Peyer's patch (tissue), 4 donors: ENCODE measurements around the gene RNF145. TPM values are rescaled to one million over a fixed set of nuclear protein-coding genes. Genes with fewer than 3 reads are reported as not detected.

Source experiments
- DNase-seq, 3 donors: peaks; one replicate each; pipeline ENCODE4 v3.0.0-alpha.2; 2017 to 2019
- H3K27ac ChIP-seq, 4 donors: fragments of 200-600 bp; sonication (generic); one replicate each; pipeline ENCODE4 v1.5.1; 2016 to 2019
- H3K27me3 ChIP-seq, 2 donors: fragments of 200-600 bp; sonication (generic); one replicate each; pipeline ENCODE4 v1.5.1; 2019
- H3K36me3 ChIP-seq, 3 donors: fragments of 200-600 bp; sonication (generic); one replicate each; pipeline ENCODE4 v1.5.1; 2016 to 2019
- H3K4me1 ChIP-seq, 4 donors: fragments of 200-600 bp; sonication (generic); one replicate each; pipeline ENCODE4 v1.5.1; 2016 to 2019
- H3K4me3 ChIP-seq, 4 donors: fragments of 200-600 bp; sonication (generic); 1 replicate in 3 of 4; 2 replicates in 1 of 4; pipeline ENCODE4 v1.5.1; 2016 to 2019; ENCODE audit warnings: mild to moderate bottlenecking in 1 of 4
- H3K9me3 ChIP-seq, 4 donors: fragments of 200-600 bp; sonication (generic); one replicate each; pipeline ENCODE4 v1.5.1; 2016 to 2019; ENCODE audit warnings: mild to moderate bottlenecking in 1 of 4
- POLR2A ChIP-seq, 2 donors: fragments of 450-650 bp; IDR thresholded peaks; one replicate each; pipeline ENCODE4 v1.5.1; 2017; ENCODE audit warnings: antibody characterized with exemption in 2 of 2, mild to moderate bottlenecking in 2 of 2, moderate library complexity in 2 of 2
- total RNA-seq, 4 donors: library from RNA; depleted of rRNA; stranded (reverse); fragments of >200 nt; gene quantifications; one replicate each; pipeline ENCODE4 v1.1.0, GENCODE V29; 2016
- TF ChIP-seq, protein P1 (sequence below), 6 experiments: fragments of 450-650 bp in 4 of 6; fragments of 200-600 bp in 2 of 6; sonication (generic) in 1 of 6; IDR thresholded peaks; one replicate each; pipeline ENCODE4 v1.5.1; 2017 to 2019; ENCODE audit warnings: antibody characterized with exemption in 6 of 6, mild to moderate bottlenecking in 3 of 6, moderate library complexity in 1 of 6

Gene RNF145
- total RNA-seq, 4 donors from 2014 or later: 12.1 to 85.8 (median 23.6) TPM

- TF ChIP-seq, protein P1, sequence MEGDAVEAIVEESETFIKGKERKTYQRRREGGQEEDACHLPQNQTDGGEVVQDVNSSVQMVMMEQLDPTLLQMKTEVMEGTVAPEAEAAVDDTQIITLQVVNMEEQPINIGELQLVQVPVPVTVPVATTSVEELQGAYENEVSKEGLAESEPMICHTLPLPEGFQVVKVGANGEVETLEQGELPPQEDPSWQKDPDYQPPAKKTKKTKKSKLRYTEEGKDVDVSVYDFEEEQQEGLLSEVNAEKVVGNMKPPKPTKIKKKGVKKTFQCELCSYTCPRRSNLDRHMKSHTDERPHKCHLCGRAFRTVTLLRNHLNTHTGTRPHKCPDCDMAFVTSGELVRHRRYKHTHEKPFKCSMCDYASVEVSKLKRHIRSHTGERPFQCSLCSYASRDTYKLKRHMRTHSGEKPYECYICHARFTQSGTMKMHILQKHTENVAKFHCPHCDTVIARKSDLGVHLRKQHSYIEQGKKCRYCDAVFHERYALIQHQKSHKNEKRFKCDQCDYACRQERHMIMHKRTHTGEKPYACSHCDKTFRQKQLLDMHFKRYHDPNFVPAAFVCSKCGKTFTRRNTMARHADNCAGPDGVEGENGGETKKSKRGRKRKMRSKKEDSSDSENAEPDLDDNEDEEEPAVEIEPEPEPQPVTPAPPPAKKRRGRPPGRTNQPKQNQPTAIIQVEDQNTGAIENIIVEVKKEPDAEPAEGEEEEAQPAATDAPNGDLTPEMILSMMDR (IDR thresholded peaks at IDR 0.05): no peak
- TF ChIP-seq POLR2A (IDR thresholded peaks at IDR 0.05): no peak
- Histone ChIP-seq H3K4me1 (peaks cover 0 to 19% (median 0%) of the 10 kb centered on the region in 4 donors), H3K36me3 (no peaks in the 10 kb centered on the region), H3K4me3 (no peak overlapping the region), H3K27ac (no peak overlapping the region), H3K27me3 (no peaks in the 10 kb centered on the region), H3K9me3 (no peaks in the 10 kb centered on the region)
- DNase-seq: no peak
Observed at GRCh38 chr5:159215886-159216285, 6.5 kb upstream of the RNF145 start.

DNA sequence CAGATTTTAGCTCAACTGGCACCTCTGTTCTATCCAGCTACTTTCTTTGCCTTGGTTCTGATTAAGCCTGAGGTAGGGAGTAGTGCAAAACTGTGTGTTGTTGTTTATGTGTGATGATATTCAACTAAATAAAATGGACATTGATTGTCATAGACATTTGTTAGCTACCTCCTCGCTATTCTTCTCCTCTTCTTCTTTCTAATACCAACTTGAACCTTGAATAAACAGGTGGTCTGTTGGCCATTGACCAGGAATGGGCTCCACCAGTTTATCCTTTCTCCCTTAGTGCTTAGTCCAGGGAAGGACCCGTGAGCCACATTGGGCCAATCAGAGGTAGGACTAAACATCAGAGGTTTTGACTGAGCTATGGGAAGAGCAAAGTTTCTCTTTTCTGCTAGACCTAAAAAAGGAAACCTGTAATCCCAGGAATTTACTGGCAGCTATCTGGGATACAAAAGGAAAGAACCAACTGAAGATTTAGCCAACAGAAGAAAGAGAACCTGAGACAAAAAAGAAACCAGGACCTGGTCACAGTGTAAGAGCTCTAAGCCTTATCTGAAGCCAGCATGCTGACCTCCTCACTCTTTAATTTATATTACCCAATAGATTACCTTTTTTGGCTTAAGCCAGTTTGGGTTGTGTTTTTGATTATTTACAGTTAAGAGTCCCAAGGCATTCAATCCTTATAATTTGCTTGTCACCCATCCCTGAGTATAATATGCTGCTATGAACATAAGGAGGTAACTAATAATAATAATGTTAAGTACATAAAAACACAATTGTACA lies 5.3 kb upstream of the RNF145 start:
- no peaks in the 10 kb centered on the region for H3K9me3 ChIP-seq
- DNase-seq: no peak
- H3K4me3 ChIP-seq: no peak overlapping the region
- H3K36me3 ChIP-seq: no peaks in the 10 kb centered on the region
- no peaks in the 10 kb centered on the region for H3K27me3 ChIP-seq
- no peak overlapping the region for H3K27ac ChIP-seq
- H3K4me1 ChIP-seq: peaks cover 0 to 29% (median under 1%) of the 10 kb centered on the region in 4 donors
- no peak for TF ChIP-seq POLR2A (IDR thresholded peaks at IDR 0.05)

- H3K36me3 ChIP-seq: no peaks in the 10 kb centered on the region
- TF ChIP-seq, protein P1 (IDR thresholded peaks at IDR 0.05): no peak
- no peak for TF ChIP-seq POLR2A (IDR thresholded peaks at IDR 0.05)
- no peak overlapping the region for H3K27ac ChIP-seq
- H3K4me1 ChIP-seq: peaks cover 0 to 24% (median 2%) of the 10 kb centered on the region in 4 donors
- H3K9me3 ChIP-seq: no peaks in the 10 kb centered on the region
- H3K4me3 ChIP-seq: no peak overlapping the region
- H3K27me3 ChIP-seq: no peaks in the 10 kb centered on the region
- DNase-seq: no peak
Observed at GRCh38 chr5:159212657-159213462, 3.5 kb upstream of the RNF145 start.

GRCh38 chr5:159211729-159212174 lies 2.4 kb upstream of the RNF145 start:
- no peaks in the 10 kb centered on the region for H3K27me3 ChIP-seq
- DNase-seq: no peak
- H3K9me3 ChIP-seq: no peaks in the 10 kb centered on the region
- TF ChIP-seq, protein P1 (IDR thresholded peaks at IDR 0.05): no peak
- no peak for TF ChIP-seq POLR2A (IDR thresholded peaks at IDR 0.05)
- no peaks in the 10 kb centered on the region for H3K36me3 ChIP-seq
- no peak overlapping the region for H3K4me3 ChIP-seq
- peaks cover 0 to 28% (median 2%) of the 10 kb centered on the region in 4 donors for H3K4me1 ChIP-seq
- H3K27ac ChIP-seq: no peak overlapping the region

GRCh38 chr5:159210846-159211245 lies 1.5 kb upstream of the RNF145 start:
- H3K27ac ChIP-seq: peak overlapping the region in 2 of 4 donors; percentile 2 to 94
- peaks cover 0 to 36% (median 2%) of the 10 kb centered on the region in 4 donors for H3K4me1 ChIP-seq
- H3K4me3 ChIP-seq: no peak overlapping the region
- no peaks in the 10 kb centered on the region for H3K36me3 ChIP-seq
- no peak for DNase-seq
- no peaks in the 10 kb centered on the region for H3K27me3 ChIP-seq
- H3K9me3 ChIP-seq: no peaks in the 10 kb centered on the region
- TF ChIP-seq, protein P1 (IDR thresholded peaks at IDR 0.05): no peak
- no peak for TF ChIP-seq POLR2A (IDR thresholded peaks at IDR 0.05)
